Fibroblast of mammary gland (primary cell): ENCODE measurements around the gene WDR49.

Experiments
- DNase-seq: peaks from one replicate; pipeline ENCODE4 v3.0.0-alpha.2; 2010; ENCODE audit warnings: low read depth
- H3K4me3 ChIP-seq: 2 replicates; pipeline ENCODE4 v1.5.1; 2011; ENCODE audit warnings: low read depth, mild to moderate bottlenecking, low read length, moderate library complexity; ENCODE audit not compliant: control insufficient read depth
- CTCF ChIP-seq: conservative IDR thresholded peaks from 2 replicates; pipeline ENCODE4 v1.5.1; 2011; ENCODE audit warnings: low read depth, low read length, inconsistent platforms; ENCODE audit not compliant: control insufficient read depth, insufficient read depth

WDR49 gene

GRCh38 chr3:167484551-167484950 is 169.2 kb downstream of the WDR49 start:
- DNase-seq = no peak
- no peak for TF ChIP-seq CTCF

GRCh38 chr3:167483708-167484475 is 169.8 kb downstream of the WDR49 start:
- H3K4me3 ChIP-seq = no peak overlapping the region
- DNase-seq = no peak
- no peak for TF ChIP-seq CTCF

More at GRCh38 chr3:167484551-167484950, 169.2 kb downstream of the WDR49 start:
- H3K4me3 ChIP-seq = no peak overlapping the region

GRCh38 chr3:167481164-167481563 is 172.6 kb downstream of the WDR49 start:
- TF ChIP-seq CTCF = no peak
- DNase-seq = no peak
- no peak overlapping the region for H3K4me3 ChIP-seq

GRCh38 chr3:167480748-167481147 is 173.0 kb downstream of the WDR49 start:
- no peak overlapping the region for H3K4me3 ChIP-seq
- no peak for TF ChIP-seq CTCF
- DNase-seq = no peak

GRCh38 chr3:167473863-167474262 is 179.9 kb downstream of the WDR49 start, which contains the start of gene SERPINI2:
TSS of gene SERPINI2 (minus strand) at chr3:167474042. CDS start at chr3:167471834, 2,208 bp downstream.
- DNase-seq = no peak
- no peak for TF ChIP-seq CTCF
- H3K4me3 ChIP-seq = no peak within 1 kb of the TSS

GRCh38 chr3:167469381-167469780 is 184.4 kb downstream of the WDR49 start:
- DNase-seq = no peak

More at GRCh38 chr3:167469381-167469780, 184.4 kb downstream of the WDR49 start:
- no peak overlapping the region for H3K4me3 ChIP-seq
- TF ChIP-seq CTCF = no peak
